Measurements from ENCODE around the gene EVA1C.
"Not testable (repeated sequence)": the region's sequence is repeated elsewhere in the genome, so short reads cannot be mapped to it uniquely, and the experiment has no call there.

EVA1C gene

DNA sequence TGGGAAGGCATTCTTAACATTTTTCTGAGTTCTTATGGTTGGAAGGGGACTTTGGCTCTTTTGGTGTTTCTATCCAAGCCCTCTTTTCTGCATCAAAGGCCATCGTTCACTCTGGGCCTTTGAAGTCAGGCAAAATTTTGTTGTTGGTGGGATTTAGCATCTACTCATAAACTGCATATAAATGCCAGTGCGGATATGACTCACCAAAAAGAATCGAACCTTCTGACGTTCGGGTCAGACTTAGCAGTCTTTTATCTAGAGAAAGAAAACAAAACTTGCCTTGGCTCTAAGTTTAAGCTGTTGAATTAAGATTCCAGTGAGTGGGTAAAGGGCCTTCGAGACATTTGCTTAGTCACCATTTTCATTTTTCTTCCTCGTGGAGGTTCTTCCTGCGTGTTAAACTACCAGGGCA lies 51.4 kb downstream of the EVA1C start:
- no peak for DNase-seq

DNA sequence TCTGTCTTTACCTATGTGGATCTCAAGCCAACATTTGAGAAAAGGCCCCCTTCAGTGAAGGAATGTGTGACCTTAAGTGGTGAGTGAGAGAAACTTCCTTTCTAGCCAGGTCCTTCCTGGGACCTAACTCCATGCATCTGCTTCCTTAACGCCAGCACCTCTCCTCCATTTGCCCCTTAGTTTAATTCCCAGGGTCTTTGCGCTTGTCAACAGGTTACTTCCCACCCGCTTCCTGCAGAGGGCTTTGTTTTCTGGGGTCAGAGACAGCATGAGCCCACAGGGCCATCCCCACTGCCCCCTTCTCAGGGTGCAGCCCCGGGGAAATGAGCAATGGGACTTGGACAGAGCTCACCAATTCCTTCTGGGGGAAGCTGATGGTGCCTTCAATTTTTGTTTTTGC lies 54.8 kb downstream of the EVA1C start:
- DNase-seq: no peak

GRCh38 chr21:32468681-32469111 lies 56.2 kb downstream of the EVA1C start:
- no peak for DNase-seq

GRCh38 chr21:32469628-32470027 lies 57.1 kb downstream of the EVA1C start:
- no peak for DNase-seq

GRCh38 chr21:32470206-32470605 lies 57.7 kb downstream of the EVA1C start:
- DNase-seq: no peak

- no peak for DNase-seq
These were observed 60.6 kb downstream of the EVA1C start for GRCh38 chr21:32472890-32473765.

- DNase-seq: no peak
These were observed 61.9 kb downstream of the EVA1C start for GRCh38 chr21:32474179-32475059.

GRCh38 chr21:32475162-32475812 lies 62.8 kb downstream of the EVA1C start:
- no peak for DNase-seq

GRCh38 chr21:32476661-32477423 lies 64.3 kb downstream of the EVA1C start:
- DNase-seq: no peak

DNA sequence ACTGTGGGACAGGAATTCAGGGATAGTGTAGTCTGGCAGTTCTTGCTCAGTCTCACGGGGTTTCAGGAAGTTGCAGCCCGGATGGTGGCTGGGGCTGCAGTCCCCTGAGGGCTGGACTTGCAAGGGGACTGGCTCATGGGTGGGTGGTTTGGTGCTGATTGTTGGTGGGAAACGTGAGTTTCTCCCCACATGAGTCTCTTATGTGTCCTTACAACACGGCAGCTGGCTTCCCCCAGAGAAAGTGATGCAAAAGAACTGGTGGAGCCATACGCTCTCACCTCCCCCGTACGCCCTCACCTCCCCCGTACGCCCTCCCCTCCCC lies 64.9 kb downstream of the EVA1C start:
- no peak for DNase-seq

DNA sequence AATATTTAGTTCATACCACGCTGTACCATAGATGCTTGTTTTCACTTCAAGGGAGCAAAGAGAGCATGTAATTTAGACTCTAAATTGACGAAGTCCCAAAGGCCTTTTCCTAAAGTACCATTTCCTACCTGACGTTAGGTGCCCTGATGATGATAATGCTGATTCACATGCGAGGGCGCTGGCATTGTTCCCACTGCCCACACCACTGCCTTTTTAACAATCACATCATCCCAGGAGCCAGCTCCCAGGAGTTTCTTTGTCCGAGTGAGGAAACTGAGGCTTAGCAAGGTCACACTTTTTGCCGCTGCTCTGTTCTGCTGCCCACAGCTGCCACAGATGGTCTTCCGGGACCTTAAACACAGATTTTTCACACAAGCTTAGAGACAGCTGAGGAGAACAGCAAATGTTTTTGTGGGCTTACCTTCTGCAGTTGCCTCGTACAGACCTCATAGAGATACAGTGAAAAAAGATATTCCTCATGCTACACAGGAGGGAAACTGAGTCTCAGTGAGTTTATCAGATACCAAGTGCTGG lies 69.4 kb downstream of the EVA1C start:
- no peak for DNase-seq

GRCh38 chr21:32482565-32483292 lies 70.2 kb downstream of the EVA1C start:
- no peak for DNase-seq

DNA sequence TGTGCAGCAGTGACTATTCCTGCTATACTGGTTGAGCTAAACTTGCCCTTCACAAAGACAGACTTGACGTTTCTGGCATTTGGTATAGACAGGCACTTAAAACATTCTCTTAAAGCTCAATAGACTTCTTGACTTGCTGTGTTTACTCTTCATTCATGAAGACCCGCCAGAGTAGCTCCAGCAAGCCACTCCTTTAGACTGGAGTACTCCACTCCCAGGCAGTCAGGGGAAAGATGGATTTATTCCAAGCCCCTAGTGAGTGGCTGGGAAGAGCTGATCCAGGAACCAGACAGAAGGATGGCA lies 70.7 kb downstream of the EVA1C start:
- DNase-seq: peak; percentile 75

DNA sequence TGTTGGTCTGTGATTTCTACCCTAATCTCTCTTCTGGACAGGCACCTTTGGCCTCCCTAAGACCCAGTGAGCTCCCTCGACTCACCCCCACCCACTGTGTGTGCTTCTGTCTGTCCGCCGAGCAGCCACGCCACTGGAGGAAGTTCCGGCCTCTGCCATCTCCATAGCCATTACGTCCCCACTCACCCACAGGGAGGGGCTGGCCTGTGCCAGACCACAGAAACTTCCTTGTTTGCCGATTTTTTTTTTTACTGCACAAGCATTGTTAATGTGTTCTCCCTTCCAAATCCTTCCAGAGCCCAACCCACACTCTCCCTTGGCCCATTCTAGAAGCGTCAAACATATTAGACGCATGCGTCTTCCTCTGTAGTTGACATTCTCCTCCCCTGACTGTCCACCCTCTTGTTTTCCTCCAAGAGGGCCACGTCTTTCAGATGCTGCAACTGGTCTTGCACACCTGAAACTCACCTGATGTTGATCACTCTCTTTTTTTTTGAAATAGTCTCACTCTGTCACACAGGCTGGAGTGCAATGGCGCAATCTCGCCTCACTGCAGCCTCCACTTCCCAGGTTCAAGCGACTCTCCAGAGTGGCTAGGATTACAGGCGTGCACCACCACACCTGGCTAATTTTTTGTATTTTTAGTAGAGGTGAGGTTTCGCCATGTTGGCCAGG lies 72.3 kb downstream of the EVA1C start:
- no peak for DNase-seq

GRCh38 chr21:32492376-32492775 lies 79.9 kb downstream of the EVA1C start:
- DNase-seq: no peak

DNA sequence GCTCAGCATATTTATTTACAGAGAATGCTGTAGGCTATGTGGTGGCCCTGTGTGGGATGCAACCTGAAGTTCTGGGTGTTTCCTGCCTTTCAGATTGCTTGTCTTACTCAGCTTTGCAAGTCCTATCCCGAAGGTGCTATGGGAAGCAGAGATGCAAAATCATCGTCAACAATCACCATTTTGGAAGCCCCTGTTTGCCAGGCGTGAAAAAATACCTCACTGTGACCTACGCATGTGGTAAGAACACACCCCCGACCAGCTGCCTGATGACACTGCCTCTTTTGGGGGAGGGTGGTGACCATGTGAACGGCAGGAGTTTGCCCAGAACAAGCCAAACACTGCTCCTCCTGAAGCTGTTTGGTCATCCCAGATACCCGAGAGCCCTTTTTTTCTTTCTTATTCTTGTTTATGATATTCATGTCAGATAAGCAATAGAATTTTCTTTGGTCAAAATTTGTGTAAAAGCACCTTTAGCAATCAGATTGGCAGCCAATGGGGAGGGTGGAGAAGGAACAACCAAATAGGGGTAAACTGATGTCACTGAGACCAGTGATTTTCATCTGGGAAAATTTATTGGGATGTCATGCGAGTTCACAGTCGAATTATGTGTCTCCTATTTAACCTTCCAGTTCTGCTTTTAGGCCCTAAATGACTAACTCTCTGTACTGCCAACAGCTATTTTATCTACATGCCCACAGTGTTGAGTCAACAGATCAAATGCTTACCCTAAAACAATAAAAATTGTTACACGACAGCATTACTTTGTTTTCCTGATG lies 82.6 kb downstream of the EVA1C start:
- no peak for DNase-seq

GRCh38 chr21:32496568-32496967 lies 84.1 kb downstream of the EVA1C start:
- DNase-seq: no peak

DNA sequence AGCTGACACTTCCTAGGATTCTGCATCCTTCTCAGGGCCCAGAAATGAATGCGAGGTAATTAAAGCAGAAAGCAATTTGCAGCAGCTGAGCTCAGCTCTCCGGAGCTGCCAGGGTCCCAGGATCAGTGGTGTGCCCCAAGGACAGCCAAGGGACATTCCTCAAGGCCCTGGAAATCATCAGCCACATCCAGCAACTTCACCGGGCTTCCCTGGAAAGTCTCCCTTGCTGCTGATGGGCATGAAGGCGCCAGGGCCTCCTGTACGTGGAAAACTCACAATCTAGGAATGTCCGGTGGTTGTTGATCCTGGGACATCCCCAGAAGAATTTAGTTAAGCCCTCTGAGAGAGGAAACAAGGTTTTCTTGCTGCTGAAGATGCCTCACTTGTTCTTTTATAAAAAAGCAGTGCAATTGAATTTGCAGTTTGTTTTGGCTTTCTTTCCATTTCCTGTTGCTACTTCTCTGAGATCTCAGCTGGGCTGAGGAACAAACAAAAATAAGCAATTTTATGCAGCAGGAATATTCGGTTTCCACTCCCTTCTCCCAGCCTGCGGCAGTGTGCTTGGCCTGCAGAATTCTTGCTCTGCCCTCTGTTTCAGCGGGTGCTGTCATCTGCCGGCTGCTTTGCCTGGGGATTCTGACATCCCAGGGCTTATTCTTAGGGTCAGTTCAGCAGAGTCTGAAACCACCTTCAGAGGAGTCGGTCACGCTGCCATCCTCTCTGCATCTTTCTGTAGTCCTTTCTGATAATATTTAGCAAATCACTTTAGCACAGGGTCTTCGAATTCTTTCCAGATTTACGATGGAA lies 86.9 kb downstream of the EVA1C start:
- DNase-seq: no peak

- DNase-seq: not testable (repeated sequence)
These were observed 91.1 kb downstream of the EVA1C start for GRCh38 chr21:32503641-32504040.

- not testable (repeated sequence) for DNase-seq
These were observed 93.3 kb downstream of the EVA1C start for GRCh38 chr21:32505767-32506166.

Data from NCI-H526 treated with DMSO at 0.1 percent for 48 hours (cell line).